Suppressor macrophage treated with lipopolysaccharide for 4 hours (primary cell): ENCODE measurements around the gene STRC.
"Not testable (repeated sequence)": the region's sequence is repeated elsewhere in the genome, so short reads cannot be mapped to it uniquely, and the experiment has no call there.

ENCODE experiments used
- DNase-seq: peaks from one replicate; pipeline ENCODE4 v3.0.0-alpha.2; 2020

The STRC gene

DNA sequence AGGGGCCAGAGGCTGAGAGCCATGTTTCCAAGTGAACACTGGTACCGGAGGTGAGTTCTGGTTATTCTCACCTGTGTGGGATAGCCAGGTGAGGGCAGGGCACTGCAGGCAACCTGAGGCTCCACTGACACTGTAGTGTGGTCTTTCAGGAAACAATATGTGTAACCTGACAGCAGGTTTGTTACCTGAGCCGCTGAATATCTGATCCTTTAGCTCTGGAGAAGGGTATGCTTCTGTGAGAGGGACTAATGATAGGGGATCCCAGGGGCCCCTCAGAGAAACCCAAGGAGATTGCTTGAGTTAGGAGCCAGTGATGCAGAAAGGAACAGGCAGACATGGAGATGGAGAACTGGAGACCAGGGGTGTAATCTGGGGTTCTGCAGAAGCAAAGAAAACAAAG is at the start of gene STRC:
Gene STRC, minus strand, starts transcription at position 101 of the 400 bp plus-strand sequence. Its CDS starts 78 bp downstream, at position 23.
- not testable (repeated sequence) for DNase-seq

DNA sequence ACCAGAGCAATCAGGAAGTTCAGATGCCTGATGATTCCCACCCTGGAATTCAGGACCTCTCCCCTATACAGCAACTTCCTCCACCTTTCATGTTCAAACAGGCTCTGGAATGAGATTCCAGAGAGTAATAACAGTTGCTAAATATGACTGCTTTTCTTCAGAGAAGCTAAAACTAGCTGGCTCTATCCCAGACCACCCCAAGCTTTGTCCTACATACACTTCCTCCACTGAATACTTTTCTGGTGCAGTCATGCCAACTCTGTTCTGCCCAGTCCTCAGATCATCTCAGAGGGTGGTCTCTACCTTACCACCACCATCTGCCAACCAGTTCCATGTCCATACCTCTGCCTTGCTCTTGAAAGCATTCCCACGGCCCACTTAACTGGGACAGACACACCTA is 47.6 kb upstream of the STRC start:
- DNase-seq = not testable (repeated sequence)

DNA sequence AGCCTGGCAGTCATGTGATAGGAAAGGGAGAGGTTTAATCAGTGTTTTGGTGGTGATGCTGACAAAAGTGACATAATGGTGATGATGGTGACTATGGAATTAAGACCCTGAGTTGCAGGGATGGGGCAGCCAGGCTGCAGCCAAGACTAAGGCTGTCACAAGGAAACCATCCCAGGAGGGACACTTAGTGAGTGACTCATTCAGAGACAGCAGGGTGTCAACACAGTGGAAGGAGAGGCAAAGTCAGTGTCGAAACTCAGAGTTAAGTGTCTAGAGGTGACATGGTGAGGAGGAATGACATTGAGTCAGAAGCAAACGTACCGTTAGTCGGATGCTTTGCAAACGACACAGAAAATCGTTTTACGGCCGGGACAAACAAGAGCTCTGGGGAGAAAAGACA is 44.7 kb upstream of the STRC start:
- not testable (repeated sequence) for DNase-seq

DNA sequence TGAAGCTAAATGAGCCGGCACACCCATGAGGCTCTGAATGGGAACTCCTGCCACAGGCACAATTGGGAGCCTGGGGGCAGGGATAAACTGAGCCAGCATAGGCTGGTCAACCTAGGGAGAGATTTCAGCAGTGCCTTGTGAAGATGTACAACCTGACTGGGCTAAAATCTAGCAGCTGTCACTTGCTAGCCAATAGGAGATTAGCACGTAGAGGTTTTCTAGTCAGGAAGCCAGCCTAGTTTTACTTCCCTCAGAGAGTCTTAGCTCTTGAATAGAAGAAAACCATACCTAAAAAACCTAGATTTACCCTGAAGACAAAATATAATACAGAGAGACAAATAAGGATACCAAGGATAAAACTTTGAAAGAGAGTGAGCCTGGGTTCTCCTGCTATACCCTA is 43.7 kb upstream of the STRC start:
- DNase-seq = not testable (repeated sequence)

DNA sequence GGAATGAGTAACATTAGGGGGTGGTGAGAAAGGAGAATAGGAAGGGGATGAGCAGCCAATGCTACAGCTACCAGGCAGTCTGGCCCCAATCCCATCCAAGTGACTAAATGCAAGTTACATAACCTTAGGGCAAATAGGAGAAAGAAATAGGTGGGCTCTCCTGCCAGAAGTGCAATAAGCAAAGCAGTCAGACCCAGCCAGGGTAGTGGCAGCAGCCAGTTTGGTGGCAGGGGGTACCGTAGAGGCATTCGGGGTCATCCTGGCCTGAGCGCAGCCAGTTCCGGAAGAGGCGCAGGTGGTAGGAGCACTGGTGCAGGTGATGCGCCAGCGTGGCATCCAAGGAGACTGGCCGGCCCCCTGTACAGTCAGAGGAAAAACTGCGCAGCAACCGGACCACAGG is 41.1 kb upstream of the STRC start:
- not testable (repeated sequence) for DNase-seq

DNA sequence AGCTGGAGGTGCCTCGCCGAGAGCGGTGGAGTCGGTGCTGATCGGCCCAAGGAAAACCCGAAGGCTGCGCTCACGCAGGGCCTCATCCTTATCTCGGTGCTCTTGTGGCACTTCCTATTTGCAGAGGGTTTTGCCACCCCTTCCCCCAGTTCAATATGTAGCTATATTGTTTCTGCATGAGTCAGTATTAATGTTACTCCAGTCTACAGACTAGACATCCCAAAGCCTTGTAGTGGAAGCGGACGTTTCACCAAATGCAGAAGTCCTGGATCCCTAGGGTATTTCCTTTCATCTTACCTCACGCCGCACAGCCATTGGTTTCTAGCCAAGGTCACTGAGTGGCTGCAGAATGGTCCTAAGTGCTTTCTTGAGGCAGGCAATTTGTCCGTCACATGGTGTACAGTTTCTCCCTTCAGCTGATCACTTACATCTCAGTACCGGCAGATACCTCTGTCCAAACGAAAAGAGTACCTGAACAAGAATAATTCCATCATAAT is 30.9 kb upstream of the STRC start:
- DNase-seq = not testable (repeated sequence)

DNA sequence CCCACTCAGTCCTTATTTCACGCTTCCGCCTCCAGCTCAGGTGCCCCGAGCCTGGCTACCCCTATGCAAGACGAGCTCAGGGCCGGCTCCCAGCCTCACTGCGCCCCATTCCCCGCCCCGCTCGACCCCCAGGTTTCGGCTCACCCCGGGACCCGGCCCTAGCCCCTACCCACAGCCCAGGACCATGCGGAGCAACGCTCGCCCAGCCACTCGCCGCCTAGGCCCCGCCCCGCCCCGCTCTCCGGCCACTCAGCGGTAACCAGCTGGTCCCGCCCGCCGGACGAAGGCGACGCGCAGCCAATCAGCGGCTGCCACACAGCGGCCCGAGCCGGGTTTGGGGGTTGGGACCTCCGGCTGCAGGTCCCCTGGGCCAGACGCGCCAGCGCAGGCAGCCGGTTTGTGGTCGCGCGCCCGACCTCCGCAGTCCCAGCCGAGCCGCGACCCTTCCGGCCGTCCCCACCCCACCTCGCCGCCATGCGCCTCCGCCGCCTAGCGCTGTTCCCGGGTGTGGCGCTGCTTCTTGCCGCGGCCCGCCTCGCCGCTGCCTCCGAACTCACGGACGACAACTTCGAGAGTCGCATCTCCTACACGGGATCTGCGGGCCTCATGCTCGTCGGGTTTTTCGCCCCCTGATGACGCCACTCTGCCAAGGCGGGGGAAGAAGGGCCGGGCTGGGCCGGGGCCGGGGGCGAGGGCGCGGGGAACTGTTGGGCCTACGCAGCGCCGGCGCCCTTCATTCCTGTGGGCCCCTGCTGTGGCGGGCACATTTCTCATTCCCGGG is 30.2 kb upstream of the STRC start, which contains the start of gene CATSPER2:
Gene CATSPER2, minus strand, starts transcription at position 196 of the 781 bp plus-strand sequence. CDS start 783 bp downstream, outside the sequence.
- DNase-seq = no peak

DNA sequence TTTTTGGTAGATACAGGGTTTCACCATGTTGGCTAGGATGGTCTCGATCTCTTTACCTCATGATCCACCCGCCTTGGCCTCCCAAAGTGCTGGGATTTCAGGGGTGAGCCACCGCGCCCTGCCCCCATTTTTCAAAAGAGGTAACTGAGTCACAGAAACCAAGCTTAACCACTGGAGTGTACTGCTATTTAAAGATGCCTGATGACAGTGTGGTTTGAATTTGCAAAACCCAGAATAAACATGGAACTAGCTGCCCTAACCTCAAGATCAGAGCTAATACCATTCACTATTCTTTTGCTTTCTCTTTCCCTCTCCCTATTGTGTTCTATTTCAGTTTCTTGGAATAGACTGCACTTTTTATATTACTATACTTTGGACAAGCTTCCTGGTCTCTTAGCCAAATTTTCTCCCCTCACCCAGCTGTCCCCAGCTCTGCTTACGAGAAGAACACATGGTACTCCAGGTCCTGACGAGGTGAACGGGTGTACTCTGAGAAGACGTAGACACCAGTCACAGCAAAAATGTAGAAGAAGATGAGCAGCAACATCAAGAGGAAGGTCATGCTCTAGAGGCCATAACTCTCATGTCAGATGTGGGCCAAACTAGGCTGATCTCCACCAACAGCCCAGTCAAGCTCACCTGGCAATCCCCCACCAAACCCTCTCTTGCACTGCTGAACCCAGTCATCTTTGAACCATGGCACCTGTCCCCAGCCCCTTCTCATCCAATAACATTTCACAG is 20.0 kb upstream of the STRC start:
- DNase-seq = peak; percentile 1

DNA sequence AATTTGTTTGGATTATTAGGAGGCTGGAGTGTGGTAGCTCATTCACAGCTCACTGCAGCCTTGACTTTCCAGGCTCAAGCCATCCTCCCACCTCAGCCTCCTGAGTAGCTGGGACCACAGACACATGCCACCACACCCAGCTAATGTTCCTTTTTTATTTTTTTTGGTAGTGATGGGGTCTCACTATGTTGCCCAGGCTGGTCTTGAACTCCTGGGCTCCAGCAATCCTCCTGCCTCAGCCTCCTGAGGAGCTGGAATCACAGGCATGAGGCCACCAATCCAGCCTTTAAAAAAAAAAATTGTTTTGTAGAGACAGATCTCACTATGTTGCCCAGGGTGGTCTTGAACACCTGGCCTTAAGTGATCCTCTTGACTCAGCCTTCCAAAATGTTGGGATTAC is 8.3 kb upstream of the STRC start:
- not testable (repeated sequence) for DNase-seq

DNA sequence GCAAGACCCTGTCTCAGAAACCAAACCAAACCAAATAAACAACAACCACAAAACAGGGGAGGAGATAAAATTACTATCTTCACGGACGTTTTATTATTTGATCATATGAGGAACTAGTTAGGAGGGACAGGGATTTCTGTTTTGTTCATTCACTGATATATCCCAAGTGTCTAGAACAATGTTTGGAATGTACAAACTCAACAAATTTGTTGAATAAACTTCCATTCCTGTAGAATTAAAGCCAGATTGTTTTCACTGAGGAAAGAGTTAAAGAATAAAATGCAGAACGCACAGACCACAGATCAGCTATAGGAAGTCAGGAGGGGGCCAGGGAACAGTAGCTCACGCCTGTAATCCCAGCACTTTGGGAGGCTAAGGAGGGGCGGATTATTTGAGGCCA is 6.5 kb upstream of the STRC start:
- no peak for DNase-seq

DNA sequence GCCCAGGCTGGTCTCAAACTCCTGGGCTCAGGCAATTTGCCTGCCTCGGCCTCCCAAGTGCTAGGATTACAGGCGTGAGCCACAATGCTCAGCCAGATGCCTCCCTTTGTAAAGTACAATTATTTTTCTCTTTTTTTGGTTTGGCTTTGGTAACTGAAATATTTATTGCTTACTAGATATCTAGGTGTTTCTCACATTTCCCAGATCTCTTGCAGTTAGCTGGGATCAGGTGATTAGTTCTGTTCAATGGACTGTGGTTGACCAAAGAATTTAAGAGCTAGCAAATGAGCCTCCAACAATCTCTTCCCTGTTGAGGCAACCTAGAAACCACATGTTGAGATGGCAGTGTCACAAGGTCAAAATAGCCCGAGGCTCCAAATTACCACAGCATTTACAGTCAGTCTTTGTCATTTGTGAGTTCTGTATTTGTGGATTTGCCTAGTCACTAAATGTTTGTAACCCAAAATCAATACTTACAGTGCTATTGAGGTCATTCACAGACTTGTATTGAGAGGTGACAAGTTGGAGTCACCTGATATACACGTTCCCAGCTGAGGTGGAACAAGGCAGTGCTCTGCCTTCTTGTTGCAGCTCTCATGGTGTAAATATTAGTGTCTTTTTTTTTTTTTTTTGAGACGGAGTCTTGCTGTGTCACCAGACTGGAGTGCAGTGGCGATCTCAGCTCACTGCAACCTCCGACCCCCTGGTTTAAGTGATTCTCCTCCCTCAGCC is 3.6 kb upstream of the STRC start:
- DNase-seq = not testable (repeated sequence)

DNA sequence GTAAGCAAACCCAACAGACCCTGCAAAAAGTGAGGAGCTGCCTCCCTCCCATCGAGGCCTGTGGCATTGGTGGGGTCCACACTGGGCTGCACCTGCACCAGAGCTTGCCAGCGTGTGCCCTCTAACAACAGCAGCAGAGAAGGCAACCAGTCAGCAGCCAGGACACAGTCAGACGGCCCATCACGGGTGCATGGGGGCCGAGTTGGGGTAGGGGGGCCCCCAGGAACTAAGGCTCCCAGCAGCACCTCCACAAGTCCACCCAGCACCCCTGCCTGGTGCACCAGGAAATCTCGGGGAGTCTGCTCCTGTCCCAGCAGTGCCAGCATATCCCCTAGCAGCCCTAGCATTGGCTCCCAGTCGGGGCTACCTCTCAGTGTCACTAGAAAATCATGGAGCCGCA is 850 bp downstream of the STRC start:
- DNase-seq = not testable (repeated sequence)

DNA sequence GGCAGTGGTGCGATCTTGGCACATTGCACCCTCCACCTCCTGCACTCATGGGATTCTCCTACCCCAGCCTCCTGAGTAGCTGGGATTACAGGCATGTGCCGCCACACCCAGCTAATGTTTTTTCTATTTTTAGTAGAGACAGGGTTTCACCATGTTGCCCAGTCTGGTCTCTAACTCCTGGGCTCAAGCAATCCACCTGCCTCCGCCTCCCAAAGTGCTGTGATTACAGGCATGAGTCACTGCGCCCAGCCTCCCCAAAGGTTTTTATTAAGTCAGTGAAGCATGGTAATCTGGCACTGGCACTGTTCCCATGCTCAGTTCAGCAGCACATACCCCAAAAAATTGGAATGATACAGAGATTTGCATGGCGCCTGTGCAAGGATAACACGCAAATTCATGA is 16.4 kb downstream of the STRC start:
- DNase-seq = not testable (repeated sequence)

DNA sequence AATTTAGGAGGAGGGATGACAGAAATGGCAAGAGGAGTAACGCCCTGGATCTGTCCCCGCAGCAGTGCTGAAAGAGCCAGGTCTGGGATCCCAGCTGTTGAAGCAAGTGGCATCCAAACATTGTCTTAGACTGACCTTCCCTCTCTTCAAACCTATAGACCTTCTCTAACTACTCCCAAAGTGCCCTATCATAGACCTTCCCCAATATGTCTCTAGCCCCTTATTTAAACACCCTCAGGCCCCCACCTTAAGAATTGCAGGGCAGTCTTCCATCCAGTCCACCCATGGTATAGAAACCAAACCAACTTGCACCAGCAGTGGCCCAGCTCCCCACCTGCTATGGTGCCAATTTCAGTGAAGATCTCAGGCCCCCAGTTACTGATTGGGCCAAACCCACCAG is 18.4 kb downstream of the STRC start:
- DNase-seq = not testable (repeated sequence)

DNA sequence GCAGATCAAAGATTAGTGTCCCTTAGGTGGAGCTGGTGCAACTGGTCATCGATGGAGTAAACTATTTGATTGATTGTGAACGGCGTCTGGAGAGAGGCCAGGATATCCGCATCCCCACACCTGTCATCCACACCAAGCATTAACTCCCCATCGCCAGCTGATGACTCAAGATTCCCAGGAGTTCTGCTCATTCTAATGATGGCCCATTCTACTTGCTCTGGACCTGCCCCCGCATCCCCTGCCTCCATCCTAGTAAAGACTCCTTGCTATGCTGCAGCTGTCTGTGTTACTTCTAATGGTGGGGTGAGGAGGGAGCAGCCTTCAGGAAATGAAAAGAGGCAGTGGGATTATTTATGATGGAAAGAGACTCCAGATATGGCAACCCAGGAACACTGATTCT is 19.5 kb downstream of the STRC start:
- DNase-seq = not testable (repeated sequence)

DNA sequence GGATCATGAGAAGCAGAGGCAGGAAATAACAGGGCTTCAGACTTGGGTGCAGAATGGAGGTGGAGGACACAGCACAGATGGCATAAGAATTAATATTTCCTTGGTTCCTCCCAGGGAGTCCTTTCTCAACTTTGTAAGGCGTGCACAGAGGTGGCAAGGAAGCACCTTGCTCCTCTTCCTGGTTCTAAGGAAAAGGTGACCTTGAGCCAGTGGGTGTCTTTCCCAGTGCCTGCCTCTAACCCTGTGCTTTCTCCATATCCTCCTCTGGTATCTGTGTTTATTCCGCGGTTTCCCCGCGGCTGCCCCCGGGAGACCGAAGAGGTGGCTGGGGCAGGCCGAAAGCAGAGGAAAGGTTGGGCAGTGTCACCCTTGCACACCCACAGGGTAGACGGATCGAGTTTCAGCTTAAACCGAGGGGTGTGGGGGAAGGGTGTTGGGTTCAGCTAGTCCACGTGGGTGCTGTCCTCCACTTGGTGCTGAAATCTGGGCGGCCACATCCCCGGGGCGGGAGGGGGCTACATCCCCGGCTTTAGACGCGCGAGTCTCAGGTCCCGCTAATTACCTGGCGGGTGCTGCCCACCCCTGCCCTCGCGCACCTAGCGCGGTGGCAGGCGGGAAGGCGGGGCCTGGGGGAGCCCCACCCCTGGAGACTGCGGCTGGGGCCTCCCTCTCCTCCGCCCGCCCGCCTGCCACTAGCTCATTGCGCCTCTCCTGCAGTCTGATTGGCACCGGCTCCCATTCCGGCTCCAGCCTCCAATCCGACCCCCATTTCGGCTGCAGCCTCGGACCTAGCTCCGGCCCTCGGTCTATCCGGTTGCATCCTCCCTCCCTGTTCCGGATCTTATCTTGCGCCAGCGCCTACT is 25.0 kb downstream of the STRC start, which contains the start of gene CKMT1B:
Gene CKMT1B, plus strand, starts transcription at position 700 of the 863 bp plus-strand sequence. CDS start 192 bp downstream, outside the sequence.
- DNase-seq = not testable (repeated sequence)

DNA sequence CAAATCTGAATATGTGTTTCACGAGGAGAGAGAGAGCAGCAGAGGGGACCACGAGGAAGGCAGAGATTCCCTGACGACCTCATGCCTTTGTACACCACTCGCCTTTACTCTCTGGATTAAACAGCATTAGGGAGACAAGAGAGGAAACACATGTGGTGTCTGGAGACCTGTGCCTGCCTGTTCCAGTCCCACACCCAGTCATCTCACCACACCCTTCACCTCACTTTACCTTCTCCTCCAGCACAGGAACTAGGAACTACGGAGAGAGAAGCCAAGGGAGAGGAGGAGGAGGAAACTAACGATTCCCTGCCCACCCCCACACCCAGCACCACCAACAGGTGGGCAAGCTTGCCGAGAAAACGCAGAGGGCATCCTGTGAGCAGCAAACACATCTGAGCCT is 25.8 kb downstream of the STRC start:
- not testable (repeated sequence) for DNase-seq

DNA sequence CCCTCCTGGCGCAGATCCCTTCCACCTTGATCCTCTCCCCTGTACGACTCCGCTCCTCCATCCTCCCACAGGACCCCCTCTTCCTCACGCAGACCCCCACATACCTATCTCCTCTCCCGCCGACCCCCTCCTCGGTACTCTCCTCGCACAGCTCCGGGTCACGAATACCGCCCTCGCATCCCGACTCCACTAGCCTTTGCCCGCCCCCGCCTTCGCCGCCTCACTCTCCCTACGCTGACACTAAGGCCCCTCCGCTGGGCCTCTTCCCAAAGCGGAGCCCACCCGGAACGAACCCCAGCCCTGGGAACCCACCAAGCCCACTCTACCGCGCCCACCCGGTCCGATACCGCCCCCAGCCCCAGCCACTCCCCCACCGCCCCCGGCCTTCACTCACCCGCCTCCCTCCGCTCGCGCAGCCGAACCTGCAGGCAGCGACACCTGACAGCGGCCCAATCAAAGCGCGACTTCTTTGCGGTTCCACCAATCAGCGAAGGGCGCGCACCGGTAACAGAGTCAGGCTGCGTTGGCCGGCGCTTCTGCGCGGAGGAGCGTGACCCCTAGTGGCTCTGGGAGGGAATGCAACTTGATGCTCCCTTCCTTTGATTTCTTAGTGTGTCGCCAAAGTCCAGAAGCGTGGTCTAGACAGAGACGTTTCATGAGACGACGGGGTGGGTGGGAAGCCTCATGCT is 28.7 kb downstream of the STRC start, which contains the start of gene PPIP5K1:
Gene PPIP5K1, minus strand, starts transcription at position 431 of the 689 bp plus-strand sequence. CDS start 5,704 bp downstream, outside the sequence.
- DNase-seq = not testable (repeated sequence)

DNA sequence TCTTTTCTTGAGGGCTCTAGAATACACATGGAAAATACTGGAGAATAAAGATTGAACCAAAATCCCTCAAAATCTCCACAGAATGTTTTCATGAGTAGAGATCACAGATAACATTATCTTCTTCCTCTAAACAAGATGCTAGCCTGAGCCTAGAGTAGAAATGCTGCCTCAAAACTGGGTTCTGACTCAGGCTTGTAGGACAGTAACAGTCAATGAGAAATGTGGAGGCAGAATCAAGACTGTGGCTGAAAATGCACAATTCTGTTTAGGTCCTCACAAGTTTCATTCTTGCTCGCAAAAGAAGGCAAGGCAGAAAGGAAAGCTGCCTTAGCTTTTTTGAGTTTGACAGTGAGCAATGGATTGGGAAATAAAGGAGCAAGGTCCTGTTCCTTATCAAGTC is 44.0 kb downstream of the STRC start:
- not testable (repeated sequence) for DNase-seq

DNA sequence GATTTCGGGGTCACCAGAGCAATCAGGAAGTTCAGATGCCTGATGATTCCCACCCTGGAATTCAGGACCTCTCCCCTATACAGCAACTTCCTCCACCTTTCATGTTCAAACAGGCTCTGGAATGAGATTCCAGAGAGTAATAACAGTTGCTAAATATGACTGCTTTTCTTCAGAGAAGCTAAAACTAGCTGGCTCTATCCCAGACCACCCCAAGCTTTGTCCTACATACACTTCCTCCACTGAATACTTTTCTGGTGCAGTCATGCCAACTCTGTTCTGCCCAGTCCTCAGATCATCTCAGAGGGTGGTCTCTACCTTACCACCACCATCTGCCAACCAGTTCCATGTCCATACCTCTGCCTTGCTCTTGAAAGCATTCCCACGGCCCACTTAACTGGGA is 52.0 kb downstream of the STRC start:
- not testable (repeated sequence) for DNase-seq

DNA sequence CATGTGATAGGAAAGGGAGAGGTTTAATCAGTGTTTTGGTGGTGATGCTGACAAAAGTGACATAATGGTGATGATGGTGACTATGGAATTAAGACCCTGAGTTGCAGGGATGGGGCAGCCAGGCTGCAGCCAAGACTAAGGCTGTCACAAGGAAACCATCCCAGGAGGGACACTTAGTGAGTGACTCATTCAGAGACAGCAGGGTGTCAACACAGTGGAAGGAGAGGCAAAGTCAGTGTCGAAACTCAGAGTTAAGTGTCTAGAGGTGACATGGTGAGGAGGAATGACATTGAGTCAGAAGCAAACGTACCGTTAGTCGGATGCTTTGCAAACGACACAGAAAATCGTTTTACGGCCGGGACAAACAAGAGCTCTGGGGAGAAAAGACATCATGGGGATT is 54.8 kb downstream of the STRC start:
- DNase-seq = not testable (repeated sequence)
